Measurements from ENCODE around the gene CD300LF.

The CD300LF gene

DNA sequence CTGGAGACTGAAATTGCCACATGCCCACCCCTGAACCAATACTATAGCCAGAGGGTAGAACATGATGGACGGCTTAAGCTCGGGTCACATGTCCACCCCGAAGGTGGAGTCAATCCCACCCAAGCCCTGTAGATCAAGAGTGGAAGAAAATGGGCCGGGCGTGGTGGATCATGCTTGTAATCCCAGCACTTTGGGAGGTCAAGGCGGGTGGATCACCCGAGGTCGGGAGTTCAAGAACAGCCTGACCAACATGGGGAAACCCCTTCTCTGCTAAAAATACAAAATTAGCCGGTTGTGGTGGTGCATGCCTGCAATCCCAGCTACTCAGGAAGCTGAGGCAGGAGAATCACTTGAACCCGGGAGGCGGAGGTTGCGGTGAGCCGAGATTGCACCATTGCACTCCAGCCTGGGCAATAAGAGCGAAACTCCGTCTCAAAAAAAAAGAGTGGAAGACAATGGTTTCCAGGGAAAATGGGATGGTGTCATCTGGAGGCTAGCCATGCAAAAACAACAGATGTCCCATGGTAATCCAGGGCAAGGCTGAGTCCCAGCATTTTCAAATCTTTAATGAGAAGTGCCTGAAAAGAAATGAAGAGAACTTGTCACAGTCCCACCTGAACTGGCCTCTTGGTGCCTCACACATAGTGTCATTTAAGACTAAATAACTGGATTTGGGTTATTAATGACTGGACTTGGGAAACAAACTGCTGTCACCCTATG is 30.1 kb downstream of the CD300LF start:
- DNase-seq, result no peak

- no peak for DNase-seq
These were observed 30.7 kb downstream of the CD300LF start for GRCh38 chr17:74682028-74682427.

DNA sequence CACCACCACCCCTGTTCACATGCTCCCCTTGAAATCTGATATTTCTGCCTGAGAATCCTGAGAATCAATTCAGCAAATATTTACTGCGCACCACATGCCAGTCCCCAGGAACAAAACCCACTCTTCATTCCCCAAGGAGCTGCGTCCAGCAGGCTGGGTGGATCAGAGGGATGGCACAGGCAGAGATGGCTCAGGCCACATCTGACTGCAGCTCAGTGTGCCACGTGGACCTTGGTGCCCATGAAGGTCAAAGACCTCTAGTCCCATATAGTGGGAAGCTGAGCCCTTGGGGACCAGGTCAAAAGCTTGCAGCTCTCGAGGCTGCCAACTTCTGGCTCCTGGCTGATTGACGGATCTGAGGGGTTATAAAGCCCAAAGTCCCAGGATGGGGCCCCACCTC is 31.8 kb downstream of the CD300LF start:
- DNase-seq, result no peak

DNA sequence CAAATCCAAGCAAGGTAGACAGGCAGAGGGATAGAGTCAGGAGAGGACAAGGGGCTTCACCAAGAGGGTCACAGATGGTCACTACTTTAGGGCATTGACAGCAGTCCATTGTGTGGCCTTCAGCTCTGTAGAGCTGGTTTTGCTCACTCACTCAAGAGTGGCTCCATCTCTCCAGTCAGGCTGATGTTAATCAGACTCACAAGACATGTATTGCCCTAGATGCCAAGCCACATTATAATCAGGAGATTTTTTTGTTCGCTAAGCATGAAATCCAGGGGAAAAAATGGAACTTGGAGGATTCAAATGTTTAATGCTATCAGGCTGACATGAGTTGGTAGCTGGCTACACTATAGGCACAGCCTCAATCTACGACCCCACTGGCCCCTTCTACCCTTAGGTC is 32.5 kb downstream of the CD300LF start:
- no peak for DNase-seq

GRCh38 chr17:74679374-74679773 is 33.3 kb downstream of the CD300LF start:
- no peak for DNase-seq

- DNase-seq, result no peak
These were observed 34.2 kb downstream of the CD300LF start for GRCh38 chr17:74678541-74678940.

DNA sequence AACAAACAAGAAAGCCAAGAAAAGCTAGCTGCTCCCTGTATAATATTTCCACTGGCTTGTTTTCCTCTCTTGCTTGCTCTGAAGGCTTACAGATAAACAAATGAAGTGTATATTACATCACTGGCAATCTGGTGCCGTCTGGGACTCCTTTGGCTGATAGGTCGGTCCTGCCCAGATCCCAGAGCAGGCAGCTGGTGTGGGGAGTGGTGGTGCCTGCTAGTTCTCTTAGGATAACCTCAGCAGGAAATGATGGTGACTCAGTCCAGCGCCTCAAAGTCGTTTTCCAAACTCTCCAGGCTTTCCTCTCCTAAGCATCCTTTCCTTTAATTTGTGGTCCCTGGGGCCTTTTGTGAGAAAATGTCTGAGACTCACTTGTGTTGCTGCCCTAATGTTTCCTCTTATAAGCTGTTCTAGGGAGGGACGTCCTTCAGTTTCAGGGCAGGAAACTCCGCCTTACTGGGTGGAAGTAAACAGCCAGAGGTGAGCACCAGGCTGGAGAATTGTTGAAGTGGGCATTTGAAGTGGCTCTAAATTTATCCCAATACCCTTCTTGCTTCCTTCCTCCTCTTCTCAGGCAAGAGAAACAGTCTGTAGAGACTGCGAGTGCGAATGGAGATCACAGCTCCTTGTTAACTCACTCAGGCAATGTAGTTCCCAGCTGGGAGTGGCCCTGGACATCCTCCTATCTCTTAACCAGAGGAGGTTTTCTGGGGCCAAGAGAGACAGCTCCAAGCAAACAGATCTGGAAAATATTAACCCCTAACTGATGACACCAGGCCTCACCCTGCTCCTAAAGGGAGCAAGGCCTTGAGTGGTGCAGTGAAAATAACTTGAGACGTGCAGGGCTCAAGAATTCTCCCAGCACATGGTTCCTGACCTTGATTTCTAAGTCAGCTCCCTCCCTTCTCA is 34.9 kb downstream of the CD300LF start:
- DNase-seq, result no peak

DNA sequence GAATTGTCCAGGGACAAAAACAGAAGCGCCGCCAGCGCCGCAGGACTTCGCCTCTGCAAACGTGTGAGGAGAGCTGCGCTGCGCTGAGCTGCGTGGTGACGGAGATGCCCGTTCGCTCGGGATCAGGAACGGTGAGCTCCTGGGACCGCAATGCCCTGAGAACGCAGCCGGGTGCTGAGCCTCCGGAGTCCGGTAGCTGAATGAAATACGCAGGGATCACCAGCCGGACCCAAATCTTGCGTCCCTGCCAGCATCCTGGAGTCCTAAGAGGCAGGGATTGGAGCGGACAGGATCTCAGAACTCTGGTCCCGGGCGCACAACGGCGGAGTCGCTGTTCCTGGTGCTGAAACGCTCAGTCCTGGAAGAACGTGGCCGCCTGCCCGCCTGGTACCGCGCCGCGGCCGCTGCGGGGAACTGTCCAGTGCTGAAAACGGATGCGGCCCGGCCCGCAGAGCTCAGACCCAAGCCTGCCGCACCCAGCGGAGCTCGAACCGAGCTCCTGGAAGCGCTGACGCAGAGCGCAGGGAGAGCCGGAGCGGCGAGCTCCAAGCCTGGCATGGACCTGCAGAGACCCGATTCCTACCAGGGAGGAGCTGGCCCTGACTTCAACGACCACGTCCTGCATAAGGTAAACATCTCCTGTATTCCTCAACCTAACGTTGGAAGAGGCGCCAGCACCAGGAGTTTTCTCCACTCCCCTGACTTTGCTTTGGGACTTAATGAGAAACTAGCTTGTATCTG is 41.5 kb downstream of the CD300LF start:
- no peak for DNase-seq

- DNase-seq, result no peak
These were observed 42.4 kb downstream of the CD300LF start for GRCh38 chr17:74670329-74670728.

GRCh38 chr17:74663561-74663960 is 49.2 kb downstream of the CD300LF start:
- DNase-seq, result no peak

DNA sequence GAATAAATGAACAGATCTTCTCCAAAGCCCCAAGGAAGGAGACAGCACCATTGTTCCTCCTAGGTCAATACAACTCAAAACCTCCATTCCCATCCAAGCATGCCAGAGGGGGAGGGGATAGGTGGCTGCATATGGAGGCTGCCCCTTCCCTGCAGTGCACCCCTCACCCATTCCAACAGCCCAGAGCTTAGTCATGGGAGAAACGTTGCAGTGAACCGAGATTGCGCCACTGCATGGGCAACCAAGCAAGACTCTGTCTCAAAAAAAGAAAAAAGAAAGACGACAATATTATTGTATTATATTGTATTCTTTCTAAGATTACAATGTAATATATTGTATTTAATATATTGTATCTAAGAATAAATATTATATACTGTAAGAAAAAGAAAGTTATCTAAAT is 52.8 kb downstream of the CD300LF start:
- DNase-seq, result no peak

- DNase-seq, result no peak
These were observed 54.1 kb downstream of the CD300LF start for GRCh38 chr17:74658620-74659019.

DNA sequence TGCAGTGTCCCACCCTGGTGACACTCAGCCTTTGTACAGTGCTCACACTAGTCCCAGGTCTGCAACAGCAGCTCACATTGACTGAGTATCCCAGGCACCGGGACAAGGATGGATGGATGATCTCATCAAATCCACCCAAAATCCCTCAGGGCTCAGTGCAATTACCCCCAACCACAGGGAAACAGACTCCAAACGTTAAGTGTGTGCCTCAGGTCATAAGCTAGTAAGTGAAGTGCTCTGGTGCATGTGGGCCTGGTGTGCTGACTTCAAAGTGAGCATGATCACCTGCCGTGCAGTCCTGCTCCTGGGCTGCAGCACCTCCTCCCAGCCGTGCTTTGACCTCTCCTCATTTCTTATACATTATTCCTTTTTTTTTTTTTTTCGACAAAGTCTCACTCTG is 58.0 kb downstream of the CD300LF start:
- no peak for DNase-seq

DNA sequence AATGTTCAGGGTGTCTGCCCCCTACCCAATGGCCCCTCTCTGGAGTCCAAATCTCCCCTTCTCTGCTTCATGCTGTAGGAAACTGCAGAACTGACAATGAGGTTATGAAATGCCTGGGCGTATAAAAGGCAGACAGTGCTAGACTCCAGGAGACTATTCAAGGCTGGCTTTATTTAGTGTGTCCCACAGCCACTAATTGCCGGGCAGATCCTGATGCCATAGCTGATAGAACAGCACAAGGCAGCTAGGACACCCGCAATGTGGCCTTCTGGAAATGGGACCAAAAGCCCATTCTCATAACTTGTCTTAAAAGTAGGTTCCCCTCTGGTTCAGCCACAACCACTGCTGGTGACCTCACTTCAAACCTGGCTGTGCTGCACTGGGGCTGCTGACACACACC is 60.7 kb downstream of the CD300LF start:
- DNase-seq, result no peak

DNA sequence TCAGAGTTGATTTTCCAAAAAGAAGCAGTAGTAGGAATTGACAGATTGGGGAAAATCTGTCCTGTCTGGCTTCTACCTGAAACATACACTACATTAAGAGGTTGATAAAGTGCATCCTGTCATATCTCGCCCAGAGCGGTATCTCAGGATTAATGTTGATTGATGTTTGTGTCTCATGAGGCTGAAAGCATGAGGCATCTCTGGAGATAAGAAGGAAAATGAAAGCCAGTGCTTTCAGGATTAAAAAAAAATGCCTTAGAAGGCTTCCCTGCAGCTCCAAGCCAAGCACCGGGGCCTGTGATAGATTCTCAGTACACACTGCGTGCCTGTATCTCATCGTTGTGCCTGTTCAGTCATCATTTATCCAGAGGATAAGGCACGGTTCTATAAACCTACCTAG is 62.8 kb downstream of the CD300LF start:
- no peak for DNase-seq

DNA sequence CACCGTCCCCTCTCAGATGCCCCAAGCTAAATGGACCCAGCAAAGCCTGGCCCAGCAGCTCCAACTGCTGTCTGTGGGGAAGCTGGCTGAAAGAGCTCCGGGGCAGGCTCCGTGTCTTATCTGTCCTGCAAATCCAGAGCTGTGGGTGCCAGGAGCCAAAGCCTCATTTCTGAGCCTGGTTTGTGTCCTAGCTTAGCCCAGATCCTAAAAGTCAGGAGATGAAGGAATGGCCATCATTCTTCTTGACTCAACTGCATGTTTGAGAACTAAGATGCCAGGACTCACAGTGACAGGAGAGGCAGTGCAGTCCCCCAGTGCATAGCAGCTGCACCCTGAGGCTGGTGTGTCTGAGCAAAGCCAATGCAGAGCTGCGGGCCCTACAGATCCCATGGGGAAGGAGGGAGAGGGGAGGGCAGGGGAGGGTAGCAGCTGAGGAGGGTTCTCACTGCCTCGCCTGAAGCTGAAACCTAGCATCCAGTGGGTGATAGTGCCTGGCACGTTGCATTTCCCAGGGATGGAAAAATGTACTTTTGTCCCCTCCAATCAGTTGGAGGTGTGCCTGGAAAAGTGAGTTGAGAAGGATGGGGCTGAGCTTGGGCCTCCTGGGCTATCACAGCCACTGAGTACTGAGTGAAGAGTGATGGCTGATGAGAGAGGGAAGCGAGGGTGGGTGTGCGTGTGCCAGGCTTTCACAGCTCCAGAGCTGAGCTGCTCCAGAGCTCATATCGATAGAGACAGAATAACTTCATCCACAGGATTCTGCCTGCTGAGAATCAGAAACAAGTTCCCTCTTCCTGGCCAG is 64.7 kb downstream of the CD300LF start:
- no peak for DNase-seq

DNA sequence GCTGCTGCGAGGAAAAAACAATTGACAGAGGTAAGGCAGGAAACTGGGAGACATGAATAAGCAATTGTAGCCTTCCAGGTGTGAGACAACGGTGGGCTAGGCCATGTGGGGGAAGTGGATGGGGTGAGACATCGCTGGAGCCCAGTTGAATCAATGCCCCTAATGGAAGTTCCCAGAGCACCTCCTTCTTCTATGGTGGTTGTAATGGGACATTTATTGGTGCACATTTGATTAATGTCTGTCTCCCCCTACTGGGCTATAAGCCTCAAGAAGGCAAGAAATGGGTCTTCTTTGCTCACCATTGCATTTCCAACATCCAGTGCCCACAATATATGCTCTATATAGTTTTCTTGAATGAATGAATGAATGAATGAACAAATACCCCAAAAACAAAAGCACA is 66.5 kb downstream of the CD300LF start:
- no peak for DNase-seq

GRCh38 chr17:74645010-74645409 is 67.7 kb downstream of the CD300LF start:
- no peak for DNase-seq

DNA sequence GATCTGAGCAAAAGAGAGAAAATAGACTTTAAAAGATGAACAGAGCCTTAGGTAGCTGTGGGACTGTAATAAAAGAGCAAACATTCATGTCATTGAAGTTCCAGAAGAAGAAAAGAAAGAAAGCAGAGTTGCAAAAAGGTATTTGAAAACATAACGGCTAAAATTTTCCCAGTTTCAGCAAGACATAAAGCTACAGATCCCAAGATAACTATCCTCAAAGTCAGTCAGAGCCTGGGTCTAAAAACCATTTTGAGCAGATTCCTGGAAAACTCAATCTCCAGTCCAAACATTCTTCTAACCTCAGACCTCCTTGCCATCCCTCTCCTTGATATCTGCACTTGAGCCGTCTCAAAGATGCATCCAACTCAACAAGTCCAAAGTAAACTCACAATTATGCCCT is 68.3 kb downstream of the CD300LF start:
- DNase-seq, result no peak

Data from amniotic stem cell (primary cell).